H1 (cell line): ENCODE data around the gene GGT5. TPM values are rescaled to one million over a fixed set of nuclear protein-coding genes. Genes with fewer than 3 reads are reported as not detected.

Experiments
- CTCF ChIA-PET: fragments of 300-600 bp; sonication (Branson Sonifier 250); formaldehyde crosslinking; loops from one replicate; lab custom pipeline; 2021; ENCODE audit not compliant: partially characterized antibody; lab: Charles Lee
- POLR2A ChIA-PET: fragments of 300-600 bp; sonication (Branson Sonifier 250); formaldehyde crosslinking; loops from one replicate; lab custom pipeline; 2021; ENCODE audit warnings: inconsistent platforms; ENCODE audit not compliant: partially characterized antibody; lab: Charles Lee
- DNase-seq, 2 experiments: peaks; one replicate each; pipeline versions ENCODE4 v3.0.0 to v3.0.0-alpha.2; 2010 to 2022; ENCODE audit warnings: low spot score in 2 of 2, low read depth in 1 of 2, mixed read lengths in 1 of 2
- FAIRE-seq: peaks from 2 replicates; lab custom pipeline; 2011; peaks lifted over from hg19 to GRCh38; lab: Jason Lieb, UNC
- H2AFZ ChIP-seq: 2 replicates; pipeline ENCODE4 v1.8.1; 2012; ENCODE audit warnings: low read length, inconsistent platforms
- H2AK5ac ChIP-seq: 2 replicates; pipeline ENCODE4 v1.6.1; 2013; ENCODE audit warnings: low read depth, low read length
- H2BK120ac ChIP-seq: replicated peaks from 2 replicates; pipeline ENCODE3; 2013; ENCODE audit warnings: low read depth, low read length, inconsistent platforms
- H2BK12ac ChIP-seq: 2 replicates; pipeline ENCODE4 v1.6.1; 2013; ENCODE audit warnings: low read depth, low read length
- H2BK15ac ChIP-seq: 2 replicates; pipeline ENCODE4 v1.6.1; 2013; ENCODE audit warnings: low read length
- H2BK20ac ChIP-seq: 2 replicates; pipeline ENCODE4 v1.6.1; 2013; ENCODE audit warnings: low read length
- H2BK5ac ChIP-seq: 2 replicates; pipeline ENCODE4 v1.6.1; 2013; ENCODE audit warnings: low read depth, low read length
- H3K14ac ChIP-seq: 2 replicates; pipeline ENCODE4 v1.6.1; 2013; ENCODE audit warnings: inconsistent platforms; ENCODE audit not compliant: insufficient read length
- H3K18ac ChIP-seq: 2 replicates; pipeline ENCODE4 v1.6.1; 2013; ENCODE audit warnings: low read length; ENCODE audit errors: extremely low read depth
- H3K23ac ChIP-seq: 2 replicates; pipeline ENCODE4 v1.6.1; 2013; ENCODE audit warnings: inconsistent platforms; ENCODE audit not compliant: insufficient read length
- H3K23me2 ChIP-seq: 2 replicates; pipeline ENCODE4 v1.6.1; 2013; ENCODE audit warnings: low read depth, low read length
- H3K27ac ChIP-seq: 2 replicates; pipeline ENCODE4 v1.6.1; 2011; ENCODE audit warnings: low read depth, low read length, inconsistent platforms
- H3K27me3 ChIP-seq, 4 experiments: replicated peaks in 1 of 4; 1 replicate in 1 of 4; 2 replicates in 3 of 4; pipeline versions ENCODE4 v1.6.1 to v1.8.1; 2011 to 2013; ENCODE audit warnings: low read length in 3 of 4, mild to moderate bottlenecking in 3 of 4, inconsistent platforms in 2 of 4, mixed read lengths in 2 of 4, moderate library complexity in 1 of 4; ENCODE audit not compliant: control insufficient read depth in 3 of 4, insufficient read depth in 3 of 4; ENCODE audit errors: extremely low read depth in 1 of 4
- H3K36me3 ChIP-seq, 4 experiments: 2 replicates each; pipeline versions ENCODE4 v1.6.1 to v1.8.1; 2011 to 2013; ENCODE audit warnings: mild to moderate bottlenecking in 4 of 4, low read length in 3 of 4, moderate library complexity in 2 of 4, control low read depth in 1 of 4, inconsistent platforms in 1 of 4; ENCODE audit not compliant: insufficient read depth in 4 of 4, control insufficient read depth in 2 of 4
- H3K4ac ChIP-seq: replicated peaks from 2 replicates; pipeline ENCODE3; 2013; ENCODE audit warnings: low read length, low read depth, mixed read lengths, inconsistent platforms; ENCODE audit not compliant: insufficient read length
- H3K4me1 ChIP-seq, 4 experiments: replicated peaks in 1 of 4; 1 replicate in 1 of 4; 2 replicates in 3 of 4; pipeline versions ENCODE4 v1.6.1 to v1.8.1; 2011 to 2013; ENCODE audit warnings: low read length in 3 of 4, inconsistent platforms in 2 of 4, mixed read lengths in 1 of 4; ENCODE audit not compliant: insufficient read depth in 4 of 4, control insufficient read depth in 3 of 4
- H3K4me2 ChIP-seq, 2 experiments: 2 replicates each; pipeline versions ENCODE4 v1.6.1 to v1.8.1; 2011 to 2013; ENCODE audit warnings: low read depth in 2 of 2, low read length in 2 of 2, control low read depth in 1 of 2, inconsistent platforms in 1 of 2, mild to moderate bottlenecking in 1 of 2; ENCODE audit not compliant: insufficient read depth in 1 of 2
- H3K4me3 ChIP-seq, 4 experiments: fragments of 200-600, 300-600 bp in 1 of 4; sonication (generic), shearing (Covaris generic), sonication (Bioruptor Twin) in 1 of 4; 2 replicates each; pipeline versions ENCODE4 v1.5.1 to v1.8.1; 2011 to 2016; ENCODE audit warnings: low read length in 4 of 4, low read depth in 3 of 4, control low read depth in 2 of 4, inconsistent platforms in 2 of 4, mild to moderate bottlenecking in 2 of 4, mixed read lengths in 1 of 4, moderate library complexity in 1 of 4; ENCODE audit not compliant: insufficient read depth in 2 of 4; ENCODE audit errors: extremely low read depth in 1 of 4
- H3K56ac ChIP-seq: replicated peaks from 2 replicates; pipeline ENCODE3; 2013; ENCODE audit warnings: low read depth, mild to moderate bottlenecking, mixed read lengths, low read length, inconsistent platforms; ENCODE audit not compliant: insufficient read length
- H3K79me1 ChIP-seq: 2 replicates; pipeline ENCODE4 v1.6.1; 2013; ENCODE audit warnings: low read depth, low read length, control low read depth
- H3K79me2 ChIP-seq, 2 experiments: 2 replicates each; pipeline versions ENCODE4 v1.6.1 to v1.8.1; 2012 to 2013; ENCODE audit warnings: low read length in 2 of 2, mild to moderate bottlenecking in 2 of 2, inconsistent platforms in 1 of 2; ENCODE audit not compliant: insufficient read depth in 2 of 2, control insufficient read depth in 1 of 2
- H3K9ac ChIP-seq, 4 experiments: replicated peaks in 1 of 4; 1 replicate in 1 of 4; 2 replicates in 3 of 4; pipeline versions ENCODE4 v1.6.1 to v1.8.1; 2011 to 2013; ENCODE audit warnings: low read depth in 3 of 4, low read length in 3 of 4, control low read depth in 2 of 4, mild to moderate bottlenecking in 2 of 4, moderate library complexity in 2 of 4, inconsistent platforms in 1 of 4; ENCODE audit errors: extremely low read depth in 1 of 4
- H3K9me3 ChIP-seq, 2 experiments: 2 replicates each; pipeline versions ENCODE4 v1.6.1 to v1.8.1; 2012 to 2013; ENCODE audit warnings: mild to moderate bottlenecking in 2 of 2, moderate library complexity in 2 of 2, control low read depth in 1 of 2, inconsistent platforms in 1 of 2, low read depth in 1 of 2, low read length in 1 of 2, mixed read lengths in 1 of 2; ENCODE audit not compliant: insufficient read depth in 2 of 2
- H4K20me1 ChIP-seq, 2 experiments: replicated peaks in 1 of 2; 2 replicates each; pipeline versions ENCODE3 to v1.8.1; 2011 to 2013; ENCODE audit warnings: inconsistent platforms in 2 of 2, low read length in 2 of 2, mild to moderate bottlenecking in 1 of 2; ENCODE audit not compliant: insufficient read depth in 2 of 2, control insufficient read depth in 1 of 2
- H4K5ac ChIP-seq: 2 replicates; pipeline ENCODE4 v1.6.1; 2013; ENCODE audit warnings: low read length, low read depth, mixed read lengths, inconsistent platforms; ENCODE audit not compliant: insufficient read length
- H4K8ac ChIP-seq: 2 replicates; pipeline ENCODE4 v1.8.0; 2013; ENCODE audit warnings: mild to moderate bottlenecking, moderate library complexity, low read length, inconsistent platforms; ENCODE audit not compliant: insufficient read depth; ENCODE audit errors: extremely low read depth
- H4K91ac ChIP-seq: replicated peaks from 2 replicates; pipeline ENCODE3; 2013; ENCODE audit warnings: low read length, mixed read lengths, inconsistent platforms; ENCODE audit not compliant: insufficient read length
- ASH2L ChIP-seq: fragments of 200-600, 300-600 bp; sonication (generic); IDR thresholded peaks from one replicate; pipeline ENCODE4 v1.7.1; 2017; ENCODE audit warnings: low read length
- BCL11A ChIP-seq, 2 experiments: IDR thresholded peaks; one replicate each; pipeline ENCODE4 v1.6.1; 2011; ENCODE audit warnings: low read depth in 2 of 2, low read length in 2 of 2, mild to moderate bottlenecking in 2 of 2
- EZH2 ChIP-seq: fragments of 200-600 bp; sonication (generic); IDR thresholded peaks from 2 replicates; pipeline ENCODE4 v1.7.1; 2012; ENCODE audit warnings: low read depth, mild to moderate bottlenecking, moderate library complexity, low read length, inconsistent platforms; ENCODE audit not compliant: severe bottlenecking
- POU5F1 ChIP-seq: IDR thresholded peaks from 2 replicates; pipeline ENCODE4 v1.6.1; 2011; ENCODE audit warnings: low read depth, mild to moderate bottlenecking, low read length, moderate library complexity
- SIN3A ChIP-seq, 2 experiments: IDR thresholded peaks in 1 of 2; conservative IDR thresholded peaks in 1 of 2; 2 replicates each; pipeline ENCODE4 v1.6.1; 2011 to 2012; ENCODE audit warnings: low read length in 2 of 2, improper control_type of control experiment in 1 of 2, low read depth in 1 of 2, mild to moderate bottlenecking in 1 of 2
- SP4 ChIP-seq: IDR thresholded peaks from 2 replicates; pipeline ENCODE4 v1.6.1; 2012; ENCODE audit warnings: low read length, inconsistent platforms
- TEAD4 ChIP-seq: IDR thresholded peaks from 2 replicates; pipeline ENCODE4 v1.6.1; 2012; ENCODE audit warnings: low read depth, low read length, inconsistent platforms, mixed read lengths
- WGBS, 2 experiments: shearing (Covaris generic) in 1 of 2; methylation state at CpG; one replicate each; pipeline versions ENCODE4 v1.1.6 to v1.1.7; 2013 to 2015; ENCODE audit warnings: low lambda C conversion rate in 2 of 2, mixed read lengths in 2 of 2, inconsistent platforms in 1 of 2, low coverage in 1 of 2, missing lambda C conversion rate in 1 of 2; ENCODE audit not compliant: insufficient replicate concordance in 2 of 2, insufficient coverage in 1 of 2, insufficient read length in 1 of 2; ENCODE audit errors: extremely low coverage in 1 of 2, missing lambda C conversion rate in 1 of 2; 5-methylcytosine and 5-hydroxymethylcytosine counted together
- polyA plus RNA-seq, 7 experiments: library from polyadenylated mRNA; depleted of rRNA in 3 of 7; stranded (reverse) in 5 of 7; unstranded in 2 of 7; fragments of >200 nt in 5 of 7; fragments of 200-250 nt in 2 of 7; gene quantifications; 1 replicate in 5 of 7; 2 replicates in 1 of 7; 4 replicates in 1 of 7; pipeline versions ENCODE4 v1.2.1 to v1.2.3, GENCODE V29; 2011 to 2013; ENCODE audit warnings: missing spikeins in 2 of 7, mixed read lengths in 2 of 7
- total RNA-seq: library from RNA; stranded (reverse); fragmentation: NEBNext Ultra II Directional; extraction: Animal tissue kit (Norgen Biotek cat#: 25700); gene quantifications from 2 replicates; pipeline ENCODE4 v1.2.1, GENCODE V29; 2021
- TF ChIP-seq, protein P1 (sequence below): IDR thresholded peaks from 2 replicates; pipeline ENCODE4 v1.6.1; 2011; ENCODE audit warnings: low read depth, mild to moderate bottlenecking, low read length; ENCODE audit not compliant: insufficient read depth

GGT5 gene
- total and polyA plus RNA-seq, 2 of the 8 experiments (the other 6 are each of a cell fraction or from before 2014, with no cell fraction given), result 0.05 TPM; not detected in 1

DNA sequence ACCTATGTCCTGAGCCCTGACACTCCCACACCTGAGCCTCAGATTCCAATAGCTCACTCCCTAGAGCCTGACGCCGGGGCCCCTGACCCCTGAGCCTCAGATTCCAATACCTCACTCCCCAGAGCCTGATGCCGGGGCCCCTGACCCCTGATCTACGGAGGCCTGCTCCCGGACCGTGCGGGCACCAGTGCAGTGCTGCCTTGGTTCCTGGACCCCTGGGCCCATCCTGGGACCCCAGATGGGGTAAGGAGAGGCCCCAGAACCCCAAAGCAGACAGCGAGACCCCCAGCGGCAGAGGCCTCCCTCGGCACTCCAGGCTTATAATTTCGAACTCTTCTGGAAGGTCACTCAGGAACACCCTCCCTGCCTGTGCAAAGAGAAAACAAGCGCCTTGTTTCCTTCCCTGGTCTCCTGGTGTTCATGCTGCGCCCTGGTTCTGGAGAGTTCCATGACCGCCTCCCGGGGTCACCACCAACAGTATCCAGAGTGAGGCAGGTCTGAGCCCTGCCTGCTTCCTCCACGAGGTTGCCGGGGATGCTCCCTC, 56.1 kb downstream of the GGT5 start:
- H2AFZ ChIP-seq, result no peak overlapping the region
- H2BK20ac ChIP-seq, result no peak overlapping the region
- no peaks in the 10 kb centered on the region for H3K79me2 ChIP-seq
- H2BK12ac ChIP-seq, result no peak overlapping the region
- TF ChIP-seq POU5F1 (no peak), EZH2 (no peak), BCL11A (IDR thresholded peaks at IDR 0.05; ENCODE audit: low read depth in 2 of 2, low read length in 2 of 2) (no peak), SP4 (no peak), ASH2L (no peak), SIN3A (conservative IDR thresholded peaks at IDR 0.05 in 1 of 2, IDR thresholded peaks at IDR 0.05 in 1 of 2; ENCODE audit: low read depth in 1 of 2, low read length in 2 of 2) (no peak), TEAD4 (no peak)
- TF ChIP-seq, protein P1, sequence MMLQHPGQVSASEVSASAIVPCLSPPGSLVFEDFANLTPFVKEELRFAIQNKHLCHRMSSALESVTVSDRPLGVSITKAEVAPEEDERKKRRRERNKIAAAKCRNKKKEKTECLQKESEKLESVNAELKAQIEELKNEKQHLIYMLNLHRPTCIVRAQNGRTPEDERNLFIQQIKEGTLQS, result no peak
- TF ChIP-seq, all 59 proteins: peak for 0
- Histone ChIP-seq H3K9ac (no peak overlapping the region), H3K4me2 (no peak overlapping the region), H3K27ac (no peak overlapping the region), H3K56ac (no peak overlapping the region), H2BK120ac (no peak overlapping the region), H3K27me3 (no peaks in the 10 kb centered on the region), H2BK15ac (no peak overlapping the region), H4K5ac (no peak overlapping the region), H3K4me3 (no peak overlapping the region), H3K9me3 (no peaks in the 10 kb centered on the region), H3K36me3 (no peaks in the 10 kb centered on the region), H4K8ac (no peak overlapping the region; the same call in 1 of the 2 replicates), H2BK5ac (no peak overlapping the region), H3K79me1 (no peaks in the 10 kb centered on the region), H3K23ac (no peak overlapping the region), H3K4ac (no peak overlapping the region), H3K18ac (no peak overlapping the region), H3K14ac (no peak overlapping the region), H2AK5ac (no peak overlapping the region), H4K91ac (no peak overlapping the region), H3K4me1 (peaks cover 0 to 7% (median 0%) of the 10 kb centered on the region in 4 experiments; a peak in 4 of 7 replicates), H4K20me1 (no peaks in the 10 kb centered on the region), H3K23me2 (no peaks in the 10 kb centered on the region)
- DNase-seq (no peak), FAIRE-seq (no peak)
- WGBS, 2 experiments, result 89% methylated on average over 17 of the region's 17 CpGs; no CpG with 5 or more reads in 1 of the 2 experiments
- ChIA-PET POLR2A (interaction anchor here (0.6 kb wide), 1 partner anchor 367 kb away, joined by 3 read pairs; no protein-coding TSS in a partner anchor), CTCF (interaction anchor here (0.5 to 7.2 kb wide), 26 partner anchors 9 to 334 kb away, joined by 3 to 96 read pairs (median 9); partner anchors contain the start of gene GGT5)
